ENCODE measurements around the gene DR1.

The DR1 gene

DNA sequence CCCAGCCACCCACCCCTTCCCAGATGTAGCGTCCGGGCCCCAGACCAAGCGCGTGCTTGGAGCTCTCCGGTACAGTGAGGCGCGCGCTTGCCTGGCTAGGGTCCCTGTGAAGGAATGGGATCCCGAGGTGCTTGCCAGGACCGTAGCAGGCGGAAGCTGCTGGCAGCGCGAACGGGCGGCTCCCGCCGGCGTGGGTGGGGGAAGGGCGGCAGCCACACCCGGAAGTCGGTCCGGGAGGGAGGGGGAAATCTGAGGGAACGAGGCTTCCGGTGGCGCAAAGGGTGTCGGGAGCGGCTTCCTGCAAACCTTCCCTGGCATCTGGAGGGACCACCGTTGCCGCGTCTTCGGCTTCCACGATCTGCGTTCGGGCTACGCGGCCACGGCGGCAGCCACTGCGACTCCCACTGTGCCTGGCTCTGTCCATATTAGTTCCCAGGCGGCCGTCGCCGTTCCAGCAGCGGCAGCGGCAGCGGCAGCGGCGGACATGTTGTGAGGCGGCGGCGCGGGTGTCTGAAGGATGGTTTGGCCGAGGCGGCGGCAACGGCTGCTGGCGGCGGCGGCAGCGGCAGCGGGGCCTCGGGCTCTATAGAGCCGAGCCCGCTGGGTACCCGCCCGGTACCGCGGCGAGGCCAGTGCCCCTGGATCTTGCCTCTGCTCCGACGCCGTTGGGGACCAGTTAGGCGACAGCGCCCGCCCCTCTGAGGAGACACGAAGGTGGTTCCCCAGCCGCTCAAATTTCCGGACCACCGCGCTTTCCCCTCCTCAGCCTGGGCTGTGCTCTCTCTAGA is at the start of gene DR1:
Gene DR1 (plus strand): TSS at position 275 of the 788 bp plus-strand sequence. CDS start 739 bp downstream, outside the sequence.
- Histone ChIP-seq H3K4me2 (ENCODE audit: low read depth, low read length) (peak within 1 kb of the TSS; percentile 65), H3K36me3 (replicated peaks; ENCODE audit: insufficient read depth, low read length) (no peaks in the 10 kb centered on the region), H3K9me3 (replicated peaks; ENCODE audit: insufficient read depth, low read length) (no peaks in the 10 kb centered on the region), H3K27me3 (replicated peaks; ENCODE audit: insufficient read depth, low read length) (no peaks in the 10 kb centered on the region), H2AFZ (ENCODE audit: low read length) (peak within 1 kb of the TSS; percentile 69), H3K79me2 (ENCODE audit: low read length) (peaks cover 58% of the 10 kb centered on the region), H3K27ac (ENCODE audit: low read length) (peak within 1 kb of the TSS; percentile 73; the same call in 1 of the 2 replicates), H4K20me1 (ENCODE audit: insufficient read depth, low read length) (no peaks in the 10 kb centered on the region), H3K4me3 (ENCODE audit: low read length) (peak within 1 kb of the TSS; percentile 75), H3K4me1 (ENCODE audit: low read length) (0 out of 2 replicates have a peak, but pooled peaks cover 4% of the 10 kb centered on the region), H3K9me2 (replicated peaks; ENCODE audit: insufficient read depth, low read length) (no peaks in the 10 kb centered on the region), H3K9ac (ENCODE audit: low read length) (peak within 1 kb of the TSS; percentile 89), H3F3A (ENCODE audit: insufficient read depth, low read length) (peaks cover 5% of the 10 kb centered on the region; the same call in 1 of the 2 replicates)
- TF ChIP-seq CTCF (IDR thresholded peaks at IDR 0.05; ENCODE audit: low read length) (no peak), EZH2 (optimal IDR thresholded peaks at IDR 0.05; ENCODE audit: low read depth, low read length) (no peak), EZH2phosphoT487 (IDR thresholded peaks at IDR 0.05; ENCODE audit: low read length) (no peak)
- peak; percentile 71 for DNase-seq

GRCh38 chr1:93296555-93297154 is 49.1 kb upstream of the DR1 start:
- no peak overlapping the region for H2AFZ ChIP-seq (ENCODE audit: low read length)

GRCh38 chr1:93301131-93301530 is 44.6 kb upstream of the DR1 start:
- Histone ChIP-seq H3K4me3 (ENCODE audit: low read length) (no peak overlapping the region), H3K27ac (ENCODE audit: low read length) (no peak overlapping the region)

More at GRCh38 chr1:93296555-93297154, 49.1 kb upstream of the DR1 start:
- no peak for DNase-seq
- Histone ChIP-seq H3K4me3 (ENCODE audit: low read length) (no peak overlapping the region), H4K20me1 (ENCODE audit: insufficient read depth, low read length) (no peaks in the 10 kb centered on the region), H3F3A (ENCODE audit: insufficient read depth, low read length) (no peaks in the 10 kb centered on the region), H3K4me2 (ENCODE audit: low read depth, low read length) (no peak overlapping the region), H3K27me3 (replicated peaks; ENCODE audit: insufficient read depth, low read length) (no peaks in the 10 kb centered on the region), H3K4me1 (ENCODE audit: low read length) (no peaks in the 10 kb centered on the region), H3K79me2 (ENCODE audit: low read length) (no peaks in the 10 kb centered on the region), H3K9me2 (replicated peaks; ENCODE audit: insufficient read depth, low read length) (no peaks in the 10 kb centered on the region), H3K9ac (ENCODE audit: low read length) (no peak overlapping the region), H3K27ac (ENCODE audit: low read length) (no peak overlapping the region), H3K36me3 (replicated peaks; ENCODE audit: insufficient read depth, low read length) (no peaks in the 10 kb centered on the region), H3K9me3 (replicated peaks; ENCODE audit: insufficient read depth, low read length) (no peaks in the 10 kb centered on the region)
- TF ChIP-seq EZH2 (optimal IDR thresholded peaks at IDR 0.05; ENCODE audit: low read depth, low read length): no peak
- TF ChIP-seq CTCF (IDR thresholded peaks at IDR 0.05; ENCODE audit: low read length): no peak
- TF ChIP-seq EZH2phosphoT487 (IDR thresholded peaks at IDR 0.05; ENCODE audit: low read length): no peak

More at GRCh38 chr1:93301131-93301530, 44.6 kb upstream of the DR1 start:
- Histone ChIP-seq H3K9me3 (replicated peaks; ENCODE audit: insufficient read depth, low read length) (no peaks in the 10 kb centered on the region), H3K36me3 (replicated peaks; ENCODE audit: insufficient read depth, low read length) (no peaks in the 10 kb centered on the region), H2AFZ (ENCODE audit: low read length) (no peak overlapping the region), H3K27me3 (replicated peaks; ENCODE audit: insufficient read depth, low read length) (no peaks in the 10 kb centered on the region), H3F3A (ENCODE audit: insufficient read depth, low read length) (no peaks in the 10 kb centered on the region), H3K4me1 (ENCODE audit: low read length) (no peaks in the 10 kb centered on the region), H4K20me1 (ENCODE audit: insufficient read depth, low read length) (no peaks in the 10 kb centered on the region), H3K79me2 (ENCODE audit: low read length) (no peaks in the 10 kb centered on the region), H3K9ac (ENCODE audit: low read length) (no peak overlapping the region), H3K9me2 (replicated peaks; ENCODE audit: insufficient read depth, low read length) (no peaks in the 10 kb centered on the region), H3K4me2 (ENCODE audit: low read depth, low read length) (no peak overlapping the region)
- no peak for TF ChIP-seq EZH2 (optimal IDR thresholded peaks at IDR 0.05; ENCODE audit: low read depth, low read length)
- TF ChIP-seq CTCF (IDR thresholded peaks at IDR 0.05; ENCODE audit: low read length): no peak
- TF ChIP-seq EZH2phosphoT487 (IDR thresholded peaks at IDR 0.05; ENCODE audit: low read length): no peak
- DNase-seq: no peak
